WTC11 (cell line): ENCODE measurements around the gene SLCO4C1. TPM values are rescaled to one million over a fixed set of nuclear protein-coding genes. Genes with fewer than 3 reads are reported as not detected.

ENCODE experiments used
- ATAC-seq: fragments of 200-7000 bp; cut with Tn5 transposase; 2 replicates; pipeline ENCODE4 v1.10.0; 2021; ENCODE audit warnings: mild to moderate bottlenecking, moderate library complexity
- CTCF ChIA-PET: fragments of 300-600 bp; sonication (Branson Sonifier 250); formaldehyde crosslinking; loops from one replicate; lab custom pipeline; 2021; ENCODE audit warnings: antibody characterized with exemption; lab: Charles Lee
- POLR2A ChIA-PET: fragments of 350-600 bp; sonication (Branson Sonifier 250); formaldehyde crosslinking; loops from one replicate; lab custom pipeline; 2021; ENCODE audit warnings: antibody characterized with exemption; lab: Charles Lee
- DNase-seq: peaks from one replicate; pipeline ENCODE4 v3.0.0; 2021; ENCODE audit warnings: low spot score
- H3K27ac Mint-ChIP-seq: 2 replicates; pipeline ENCODE4 v1.8.0; 2021; ENCODE audit warnings: mixed read lengths
- H3K27me3 Mint-ChIP-seq: 2 replicates; pipeline ENCODE4 v1.8.0; 2021; ENCODE audit warnings: low read depth, mild to moderate bottlenecking, moderate library complexity, mixed read lengths
- H3K36me3 Mint-ChIP-seq: 2 replicates; pipeline ENCODE4 v1.8.0; 2021; ENCODE audit warnings: mixed read lengths
- H3K4me1 Mint-ChIP-seq: 2 replicates; pipeline ENCODE4 v1.8.0; 2022; ENCODE audit warnings: mixed read lengths
- H3K4me3 Mint-ChIP-seq: 2 replicates; pipeline ENCODE4 v1.8.0; 2021; ENCODE audit warnings: mild to moderate bottlenecking, moderate library complexity, mixed read lengths
- H3K9me3 Mint-ChIP-seq: 2 replicates; pipeline ENCODE4 v1.8.0; 2021; ENCODE audit warnings: mixed read lengths
- CBFB ChIP-seq: sonication (generic); formaldehyde crosslinking; IDR thresholded peaks from 2 replicates; pipeline ENCODE4 v1.8.1; 2022; ENCODE audit warnings: mild to moderate bottlenecking, low read depth, missing genetic modification reagents
- CREB1 ChIP-seq: sonication (generic); formaldehyde crosslinking; IDR thresholded peaks from 2 replicates; pipeline ENCODE4 v1.8.0; 2023; ENCODE audit warnings: mild to moderate bottlenecking, missing genetic modification reagents
- CREM ChIP-seq: sonication (generic); formaldehyde crosslinking; IDR thresholded peaks from 2 replicates; pipeline ENCODE4 v1.8.1; 2022; ENCODE audit warnings: mild to moderate bottlenecking, missing genetic modification reagents, moderate library complexity
- FOXK1 ChIP-seq: sonication (generic); formaldehyde crosslinking; IDR thresholded peaks from 2 replicates; pipeline ENCODE4 v1.8.0; 2022; ENCODE audit warnings: mild to moderate bottlenecking, moderate library complexity, missing genetic modification reagents
- JAZF1 ChIP-seq: fragments of 250-450 bp; sonication (Bioruptor Pico); IDR thresholded peaks from 2 replicates; pipeline ENCODE4 v1.9.0; 2021; ENCODE audit warnings: moderate library complexity, mild to moderate bottlenecking, inconsistent platforms
- KAT7 ChIP-seq: sonication (generic); formaldehyde crosslinking; IDR thresholded peaks from 2 replicates; pipeline ENCODE4 v1.8.1; 2023; ENCODE audit warnings: missing genetic modification reagents, mild to moderate bottlenecking, borderline replicate concordance
- SMAD3 ChIP-seq: sonication (generic); formaldehyde crosslinking; IDR thresholded peaks from 2 replicates; pipeline ENCODE4 v1.8.0; 2022; ENCODE audit warnings: missing genetic modification reagents, mild to moderate bottlenecking, borderline replicate concordance
- TP53 ChIP-seq: sonication (generic); formaldehyde crosslinking; IDR thresholded peaks from 2 replicates; pipeline ENCODE4 v1.8.1; 2023; ENCODE audit warnings: mild to moderate bottlenecking, missing genetic modification reagents
- ZNF219 ChIP-seq: sonication (generic); formaldehyde crosslinking; IDR thresholded peaks from 2 replicates; pipeline ENCODE4 v1.8.0; 2023; ENCODE audit warnings: missing genetic modification reagents, mild to moderate bottlenecking, borderline replicate concordance
- total RNA-seq: library from RNA; stranded (reverse); gene quantifications from 3 replicates; pipeline ENCODE4 v1.2.3, GENCODE V29; 2021
- TF ChIP-seq, protein P1 (sequence below): sonication (generic); formaldehyde crosslinking; IDR thresholded peaks from 2 replicates; pipeline ENCODE4 v1.8.1; 2023; ENCODE audit warnings: mild to moderate bottlenecking, missing genetic modification reagents, moderate library complexity
- TF ChIP-seq, protein P2 (sequence below): sonication (generic); formaldehyde crosslinking; IDR thresholded peaks from 2 replicates; pipeline ENCODE4 v1.8.0; 2022; ENCODE audit warnings: missing genetic modification reagents
- TF ChIP-seq, protein P3 (sequence below): fragments of 250-450 bp; sonication (Bioruptor Pico); conservative IDR thresholded peaks from 2 replicates; pipeline ENCODE4 v1.9.0; 2021; ENCODE audit warnings: mild to moderate bottlenecking
- TF ChIP-seq, protein P4 (sequence below): sonication (generic); formaldehyde crosslinking; IDR thresholded peaks from 2 replicates; pipeline ENCODE4 v1.8.0; 2022; ENCODE audit warnings: mild to moderate bottlenecking, missing genetic modification reagents
- TF ChIP-seq, protein P5 (sequence below): sonication (generic); formaldehyde crosslinking; IDR thresholded peaks from 2 replicates; pipeline ENCODE4 v1.8.1; 2022; ENCODE audit warnings: low read depth, missing genetic modification reagents, borderline replicate concordance
- TF ChIP-seq, protein P6 (sequence below): sonication (generic); formaldehyde crosslinking; IDR thresholded peaks from 2 replicates; pipeline ENCODE4 v1.8.0; 2023; ENCODE audit warnings: mild to moderate bottlenecking, missing genetic modification reagents
- TF ChIP-seq, protein P7 (sequence below): fragments of 250-450 bp; sonication (Bioruptor Pico); IDR thresholded peaks from 2 replicates; pipeline ENCODE4 v1.9.0; 2021; ENCODE audit warnings: mild to moderate bottlenecking
- TF ChIP-seq, protein P8 (sequence below): sonication (generic); formaldehyde crosslinking; IDR thresholded peaks from 2 replicates; pipeline ENCODE4 v1.8.1; 2023; ENCODE audit warnings: mild to moderate bottlenecking, missing genetic modification reagents, moderate library complexity

Gene SLCO4C1
- total RNA-seq, 1 experiment from 2014 or later: 5.4 TPM

DNA sequence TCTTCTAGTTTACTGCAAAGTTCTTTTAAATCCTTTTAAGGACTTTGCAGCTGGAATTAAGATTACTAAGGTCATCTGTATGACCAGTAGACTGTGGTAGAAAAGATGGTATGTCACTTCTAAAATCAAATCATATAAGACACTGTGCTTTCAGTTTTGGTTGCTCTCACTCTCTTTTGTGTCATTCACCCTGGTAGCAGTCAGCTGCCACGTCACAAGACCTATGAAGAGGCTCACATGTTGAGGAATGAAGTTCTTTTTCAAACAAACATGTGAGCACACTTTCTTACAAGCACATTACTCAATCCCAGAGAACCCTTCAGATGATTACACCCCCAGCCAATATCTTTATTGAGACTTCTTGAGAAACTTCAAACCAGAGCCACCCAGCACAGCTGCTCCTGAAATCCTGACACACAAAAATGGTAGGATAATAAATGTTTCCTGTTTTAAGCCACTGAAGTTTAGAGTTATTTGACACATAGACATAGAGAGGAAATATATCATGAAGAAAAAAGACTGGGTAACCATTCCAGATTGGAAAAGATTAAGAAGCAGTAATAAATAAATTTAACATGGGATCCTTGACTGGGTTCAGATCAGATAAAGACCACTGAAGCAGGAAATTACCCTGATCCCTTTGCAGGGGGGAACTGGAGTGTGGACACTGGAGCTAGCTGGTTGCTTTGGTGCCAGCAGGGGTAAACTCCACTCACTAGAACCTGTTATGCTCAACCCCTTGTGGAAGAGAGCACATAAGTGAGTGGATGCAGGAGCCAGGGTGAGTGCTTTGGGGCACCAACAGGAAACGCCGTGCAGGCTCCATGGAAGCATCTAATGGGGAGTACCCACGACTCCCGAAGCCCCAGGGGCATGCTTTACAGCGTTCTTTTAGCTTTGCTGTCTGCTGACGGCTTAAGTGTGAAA is 64.1 kb downstream of the SLCO4C1 start:
- H3K9me3 Mint-ChIP-seq: no peaks in the 10 kb centered on the region
- TF ChIP-seq CREM: no peak
- TF ChIP-seq, protein P1, sequence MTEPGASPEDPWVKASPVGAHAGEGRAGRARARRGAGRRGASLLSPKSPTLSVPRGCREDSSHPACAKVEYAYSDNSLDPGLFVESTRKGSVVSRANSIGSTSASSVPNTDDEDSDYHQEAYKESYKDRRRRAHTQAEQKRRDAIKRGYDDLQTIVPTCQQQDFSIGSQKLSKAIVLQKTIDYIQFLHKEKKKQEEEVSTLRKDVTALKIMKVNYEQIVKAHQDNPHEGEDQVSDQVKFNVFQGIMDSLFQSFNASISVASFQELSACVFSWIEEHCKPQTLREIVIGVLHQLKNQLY: no peak
- TF ChIP-seq, protein P2, sequence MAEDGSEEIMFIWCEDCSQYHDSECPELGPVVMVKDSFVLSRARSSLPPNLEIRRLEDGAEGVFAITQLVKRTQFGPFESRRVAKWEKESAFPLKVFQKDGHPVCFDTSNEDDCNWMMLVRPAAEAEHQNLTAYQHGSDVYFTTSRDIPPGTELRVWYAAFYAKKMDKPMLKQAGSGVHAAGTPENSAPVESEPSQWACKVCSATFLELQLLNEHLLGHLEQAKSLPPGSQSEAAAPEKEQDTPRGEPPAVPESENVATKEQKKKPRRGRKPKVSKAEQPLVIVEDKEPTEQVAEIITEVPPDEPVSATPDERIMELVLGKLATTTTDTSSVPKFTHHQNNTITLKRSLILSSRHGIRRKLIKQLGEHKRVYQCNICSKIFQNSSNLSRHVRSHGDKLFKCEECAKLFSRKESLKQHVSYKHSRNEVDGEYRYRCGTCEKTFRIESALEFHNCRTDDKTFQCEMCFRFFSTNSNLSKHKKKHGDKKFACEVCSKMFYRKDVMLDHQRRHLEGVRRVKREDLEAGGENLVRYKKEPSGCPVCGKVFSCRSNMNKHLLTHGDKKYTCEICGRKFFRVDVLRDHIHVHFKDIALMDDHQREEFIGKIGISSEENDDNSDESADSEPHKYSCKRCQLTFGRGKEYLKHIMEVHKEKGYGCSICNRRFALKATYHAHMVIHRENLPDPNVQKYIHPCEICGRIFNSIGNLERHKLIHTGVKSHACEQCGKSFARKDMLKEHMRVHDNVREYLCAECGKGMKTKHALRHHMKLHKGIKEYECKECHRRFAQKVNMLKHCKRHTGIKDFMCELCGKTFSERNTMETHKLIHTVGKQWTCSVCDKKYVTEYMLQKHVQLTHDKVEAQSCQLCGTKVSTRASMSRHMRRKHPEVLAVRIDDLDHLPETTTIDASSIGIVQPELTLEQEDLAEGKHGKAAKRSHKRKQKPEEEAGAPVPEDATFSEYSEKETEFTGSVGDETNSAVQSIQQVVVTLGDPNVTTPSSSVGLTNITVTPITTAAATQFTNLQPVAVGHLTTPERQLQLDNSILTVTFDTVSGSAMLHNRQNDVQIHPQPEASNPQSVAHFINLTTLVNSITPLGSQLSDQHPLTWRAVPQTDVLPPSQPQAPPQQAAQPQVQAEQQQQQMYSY (CRISPR knock-in tag): no peak
- TF ChIP-seq, protein P3, sequence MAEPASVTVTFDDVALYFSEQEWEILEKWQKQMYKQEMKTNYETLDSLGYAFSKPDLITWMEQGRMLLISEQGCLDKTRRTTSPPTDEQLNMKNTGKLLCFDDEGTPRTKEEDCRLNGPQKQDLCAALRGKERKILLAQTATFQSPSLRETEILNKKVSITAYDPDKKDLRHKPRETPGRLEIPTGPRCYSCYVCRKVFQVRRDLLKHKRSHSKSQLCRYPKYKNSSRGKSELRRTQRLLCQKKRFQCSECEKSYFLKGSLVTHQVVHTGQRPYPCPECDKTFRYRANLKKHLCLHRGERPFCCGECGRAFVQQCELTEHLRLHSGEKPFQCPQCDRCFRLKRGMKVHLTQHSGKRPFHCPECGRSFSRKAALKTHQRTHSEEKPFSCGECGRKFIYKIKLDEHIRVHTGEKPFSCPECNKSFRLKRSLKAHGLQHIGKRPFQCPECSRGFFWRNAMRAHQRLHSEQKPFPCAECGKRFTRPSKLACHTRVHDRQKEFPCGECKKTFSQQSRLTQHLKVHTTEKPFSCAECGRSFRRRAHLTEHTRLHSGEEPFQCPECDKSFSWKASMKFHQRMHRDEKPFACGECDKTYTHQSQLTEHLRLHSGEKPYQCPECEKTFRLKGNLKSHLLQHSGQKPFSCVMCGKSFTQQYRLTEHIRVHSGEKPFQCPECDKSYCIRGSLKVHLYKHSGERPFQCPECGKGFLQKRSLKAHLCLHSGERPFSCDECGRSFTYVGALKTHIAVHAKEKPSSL: no peak
- TF ChIP-seq, protein P4, sequence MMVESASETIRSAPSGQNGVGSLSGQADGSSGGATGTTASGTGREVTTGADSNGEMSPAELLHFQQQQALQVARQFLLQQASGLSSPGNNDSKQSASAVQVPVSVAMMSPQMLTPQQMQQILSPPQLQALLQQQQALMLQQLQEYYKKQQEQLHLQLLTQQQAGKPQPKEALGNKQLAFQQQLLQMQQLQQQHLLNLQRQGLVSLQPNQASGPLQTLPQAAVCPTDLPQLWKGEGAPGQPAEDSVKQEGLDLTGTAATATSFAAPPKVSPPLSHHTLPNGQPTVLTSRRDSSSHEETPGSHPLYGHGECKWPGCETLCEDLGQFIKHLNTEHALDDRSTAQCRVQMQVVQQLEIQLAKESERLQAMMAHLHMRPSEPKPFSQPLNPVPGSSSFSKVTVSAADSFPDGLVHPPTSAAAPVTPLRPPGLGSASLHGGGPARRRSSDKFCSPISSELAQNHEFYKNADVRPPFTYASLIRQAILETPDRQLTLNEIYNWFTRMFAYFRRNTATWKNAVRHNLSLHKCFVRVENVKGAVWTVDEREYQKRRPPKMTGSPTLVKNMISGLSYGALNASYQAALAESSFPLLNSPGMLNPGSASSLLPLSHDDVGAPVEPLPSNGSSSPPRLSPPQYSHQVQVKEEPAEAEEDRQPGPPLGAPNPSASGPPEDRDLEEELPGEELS: no peak
- no peak for TF ChIP-seq TP53 (CRISPR knock-in tag)
- TF ChIP-seq JAZF1 (CRISPR knock-in tag): no peak
- TF ChIP-seq, protein P5, sequence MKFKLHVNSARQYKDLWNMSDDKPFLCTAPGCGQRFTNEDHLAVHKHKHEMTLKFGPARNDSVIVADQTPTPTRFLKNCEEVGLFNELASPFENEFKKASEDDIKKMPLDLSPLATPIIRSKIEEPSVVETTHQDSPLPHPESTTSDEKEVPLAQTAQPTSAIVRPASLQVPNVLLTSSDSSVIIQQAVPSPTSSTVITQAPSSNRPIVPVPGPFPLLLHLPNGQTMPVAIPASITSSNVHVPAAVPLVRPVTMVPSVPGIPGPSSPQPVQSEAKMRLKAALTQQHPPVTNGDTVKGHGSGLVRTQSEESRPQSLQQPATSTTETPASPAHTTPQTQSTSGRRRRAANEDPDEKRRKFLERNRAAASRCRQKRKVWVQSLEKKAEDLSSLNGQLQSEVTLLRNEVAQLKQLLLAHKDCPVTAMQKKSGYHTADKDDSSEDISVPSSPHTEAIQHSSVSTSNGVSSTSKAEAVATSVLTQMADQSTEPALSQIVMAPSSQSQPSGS (CRISPR knock-in tag): no peak
- no peak for TF ChIP-seq CBFB
- no peaks in the 10 kb centered on the region for H3K36me3 Mint-ChIP-seq
- H3K27me3 Mint-ChIP-seq: no peaks in the 10 kb centered on the region
- ATAC-seq (peak; percentile 24), DNase-seq (no peak)
- H3K4me3 Mint-ChIP-seq: no peak overlapping the region
- ChIA-PET CTCF (interaction anchor here (1.3 kb wide), 1 partner anchor 64 kb away, joined by 5 read pairs; the partner anchor contains the start of gene SLCO4C1), POLR2A (no interaction called here)
- H3K4me1 Mint-ChIP-seq: peaks cover 13% of the 10 kb centered on the region
- H3K27ac Mint-ChIP-seq: no peak overlapping the region

DNA sequence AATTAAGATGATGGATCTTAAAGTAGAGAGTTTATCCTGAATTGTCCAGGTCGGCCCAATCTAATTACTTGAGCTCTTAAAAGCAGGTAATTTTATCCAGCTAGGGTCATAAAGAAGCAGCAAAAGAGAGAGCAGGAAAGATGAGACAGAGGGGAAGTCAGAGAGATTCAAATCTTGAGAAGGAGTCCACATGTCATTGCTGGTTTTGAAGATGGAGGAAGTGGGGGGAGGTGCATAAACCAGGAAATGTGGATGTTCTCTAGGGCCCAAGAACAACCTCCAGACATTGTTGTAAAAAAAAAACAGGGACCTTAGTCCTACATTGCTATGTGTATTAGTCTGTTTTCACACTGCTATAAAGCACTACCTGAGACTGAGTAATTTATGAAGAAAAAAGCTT is 66.4 kb downstream of the SLCO4C1 start:
- peaks cover 13% of the 10 kb centered on the region for H3K4me1 Mint-ChIP-seq
- CTCF ChIA-PET: interaction anchor here (1.4 kb wide), 1 partner anchor 67 kb away, joined by 4 read pairs; the partner anchor contains the start of gene SLCO4C1
- TF ChIP-seq FOXK1 (CRISPR knock-in tag) (no peak), KAT7 (CRISPR knock-in tag) (no peak), ZNF219 (CRISPR knock-in tag) (no peak), SMAD3 (CRISPR knock-in tag) (no peak), CREB1 (CRISPR knock-in tag) (no peak)
- TF ChIP-seq, protein P6, sequence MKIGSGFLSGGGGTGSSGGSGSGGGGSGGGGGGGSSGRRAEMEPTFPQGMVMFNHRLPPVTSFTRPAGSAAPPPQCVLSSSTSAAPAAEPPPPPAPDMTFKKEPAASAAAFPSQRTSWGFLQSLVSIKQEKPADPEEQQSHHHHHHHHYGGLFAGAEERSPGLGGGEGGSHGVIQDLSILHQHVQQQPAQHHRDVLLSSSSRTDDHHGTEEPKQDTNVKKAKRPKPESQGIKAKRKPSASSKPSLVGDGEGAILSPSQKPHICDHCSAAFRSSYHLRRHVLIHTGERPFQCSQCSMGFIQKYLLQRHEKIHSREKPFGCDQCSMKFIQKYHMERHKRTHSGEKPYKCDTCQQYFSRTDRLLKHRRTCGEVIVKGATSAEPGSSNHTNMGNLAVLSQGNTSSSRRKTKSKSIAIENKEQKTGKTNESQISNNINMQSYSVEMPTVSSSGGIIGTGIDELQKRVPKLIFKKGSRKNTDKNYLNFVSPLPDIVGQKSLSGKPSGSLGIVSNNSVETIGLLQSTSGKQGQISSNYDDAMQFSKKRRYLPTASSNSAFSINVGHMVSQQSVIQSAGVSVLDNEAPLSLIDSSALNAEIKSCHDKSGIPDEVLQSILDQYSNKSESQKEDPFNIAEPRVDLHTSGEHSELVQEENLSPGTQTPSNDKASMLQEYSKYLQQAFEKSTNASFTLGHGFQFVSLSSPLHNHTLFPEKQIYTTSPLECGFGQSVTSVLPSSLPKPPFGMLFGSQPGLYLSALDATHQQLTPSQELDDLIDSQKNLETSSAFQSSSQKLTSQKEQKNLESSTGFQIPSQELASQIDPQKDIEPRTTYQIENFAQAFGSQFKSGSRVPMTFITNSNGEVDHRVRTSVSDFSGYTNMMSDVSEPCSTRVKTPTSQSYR (CRISPR knock-in tag): no peak
- TF ChIP-seq, protein P7, sequence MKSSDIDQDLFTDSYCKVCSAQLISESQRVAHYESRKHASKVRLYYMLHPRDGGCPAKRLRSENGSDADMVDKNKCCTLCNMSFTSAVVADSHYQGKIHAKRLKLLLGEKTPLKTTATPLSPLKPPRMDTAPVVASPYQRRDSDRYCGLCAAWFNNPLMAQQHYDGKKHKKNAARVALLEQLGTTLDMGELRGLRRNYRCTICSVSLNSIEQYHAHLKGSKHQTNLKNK (CRISPR knock-in tag): no peak
- TF ChIP-seq, protein P8, sequence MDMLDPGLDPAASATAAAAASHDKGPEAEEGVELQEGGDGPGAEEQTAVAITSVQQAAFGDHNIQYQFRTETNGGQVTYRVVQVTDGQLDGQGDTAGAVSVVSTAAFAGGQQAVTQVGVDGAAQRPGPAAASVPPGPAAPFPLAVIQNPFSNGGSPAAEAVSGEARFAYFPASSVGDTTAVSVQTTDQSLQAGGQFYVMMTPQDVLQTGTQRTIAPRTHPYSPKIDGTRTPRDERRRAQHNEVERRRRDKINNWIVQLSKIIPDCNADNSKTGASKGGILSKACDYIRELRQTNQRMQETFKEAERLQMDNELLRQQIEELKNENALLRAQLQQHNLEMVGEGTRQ: no peak

More for the DNA sequence above, 66.4 kb downstream of the SLCO4C1 start:
- POLR2A ChIA-PET: no interaction called here
- Mint-ChIP-seq H3K27ac (no peak overlapping the region), H3K27me3 (0 out of 2 replicates have a peak, but pooled peaks cover 4% of the 10 kb centered on the region), H3K4me3 (no peak overlapping the region), H3K9me3 (no peaks in the 10 kb centered on the region), H3K36me3 (no peaks in the 10 kb centered on the region)
- ATAC-seq: no peak
- DNase-seq: no peak
